Measurements from ENCODE around the gene POM121C. TPM values are rescaled to one million over a fixed set of nuclear protein-coding genes. Genes with fewer than 3 reads are reported as not detected.
"Not testable (repeated sequence)": the region's sequence is repeated elsewhere in the genome, so short reads cannot be mapped to it uniquely, and the experiment has no call there.

The POM121C gene
- total and polyA plus RNA-seq, 2 of the 13 experiments (the other 11 are each of a cell fraction or from before 2014, with no cell fraction given) = 7.3 to 20.2 TPM

DNA sequence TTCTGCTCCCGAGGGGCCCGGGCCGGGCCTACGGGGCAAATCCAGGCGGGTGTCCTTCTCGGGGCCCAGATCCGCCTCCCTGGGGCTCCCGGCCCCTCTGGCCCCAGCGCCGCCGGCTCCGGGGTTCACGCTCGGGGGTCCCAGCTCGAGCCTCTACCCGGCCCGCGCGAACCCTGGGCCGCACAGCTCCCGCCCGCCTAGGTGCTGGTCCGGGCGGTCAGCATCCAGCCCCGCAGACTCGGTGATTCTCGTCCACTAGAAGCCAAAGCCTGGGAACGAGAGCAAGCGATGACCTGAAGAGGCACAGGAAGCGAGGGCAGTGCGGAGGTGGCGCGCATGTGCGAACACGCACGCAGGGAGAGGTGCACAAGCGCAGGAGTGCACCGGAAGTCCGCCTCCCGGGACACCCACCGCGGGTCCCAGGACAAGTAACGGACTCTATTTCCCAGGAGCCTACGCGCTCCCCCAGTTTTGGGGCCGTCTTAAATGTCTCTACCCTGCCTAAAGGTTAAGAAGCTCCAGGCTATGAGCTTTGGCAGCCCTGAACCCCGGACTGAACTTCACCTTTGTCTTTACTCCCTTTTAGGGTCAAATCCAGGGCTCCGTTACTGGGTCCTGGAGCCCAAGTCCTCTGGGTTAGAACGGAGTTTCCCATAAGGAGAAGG is at the start of gene POM121C (continued):
- TF ChIP-seq, protein P1, sequence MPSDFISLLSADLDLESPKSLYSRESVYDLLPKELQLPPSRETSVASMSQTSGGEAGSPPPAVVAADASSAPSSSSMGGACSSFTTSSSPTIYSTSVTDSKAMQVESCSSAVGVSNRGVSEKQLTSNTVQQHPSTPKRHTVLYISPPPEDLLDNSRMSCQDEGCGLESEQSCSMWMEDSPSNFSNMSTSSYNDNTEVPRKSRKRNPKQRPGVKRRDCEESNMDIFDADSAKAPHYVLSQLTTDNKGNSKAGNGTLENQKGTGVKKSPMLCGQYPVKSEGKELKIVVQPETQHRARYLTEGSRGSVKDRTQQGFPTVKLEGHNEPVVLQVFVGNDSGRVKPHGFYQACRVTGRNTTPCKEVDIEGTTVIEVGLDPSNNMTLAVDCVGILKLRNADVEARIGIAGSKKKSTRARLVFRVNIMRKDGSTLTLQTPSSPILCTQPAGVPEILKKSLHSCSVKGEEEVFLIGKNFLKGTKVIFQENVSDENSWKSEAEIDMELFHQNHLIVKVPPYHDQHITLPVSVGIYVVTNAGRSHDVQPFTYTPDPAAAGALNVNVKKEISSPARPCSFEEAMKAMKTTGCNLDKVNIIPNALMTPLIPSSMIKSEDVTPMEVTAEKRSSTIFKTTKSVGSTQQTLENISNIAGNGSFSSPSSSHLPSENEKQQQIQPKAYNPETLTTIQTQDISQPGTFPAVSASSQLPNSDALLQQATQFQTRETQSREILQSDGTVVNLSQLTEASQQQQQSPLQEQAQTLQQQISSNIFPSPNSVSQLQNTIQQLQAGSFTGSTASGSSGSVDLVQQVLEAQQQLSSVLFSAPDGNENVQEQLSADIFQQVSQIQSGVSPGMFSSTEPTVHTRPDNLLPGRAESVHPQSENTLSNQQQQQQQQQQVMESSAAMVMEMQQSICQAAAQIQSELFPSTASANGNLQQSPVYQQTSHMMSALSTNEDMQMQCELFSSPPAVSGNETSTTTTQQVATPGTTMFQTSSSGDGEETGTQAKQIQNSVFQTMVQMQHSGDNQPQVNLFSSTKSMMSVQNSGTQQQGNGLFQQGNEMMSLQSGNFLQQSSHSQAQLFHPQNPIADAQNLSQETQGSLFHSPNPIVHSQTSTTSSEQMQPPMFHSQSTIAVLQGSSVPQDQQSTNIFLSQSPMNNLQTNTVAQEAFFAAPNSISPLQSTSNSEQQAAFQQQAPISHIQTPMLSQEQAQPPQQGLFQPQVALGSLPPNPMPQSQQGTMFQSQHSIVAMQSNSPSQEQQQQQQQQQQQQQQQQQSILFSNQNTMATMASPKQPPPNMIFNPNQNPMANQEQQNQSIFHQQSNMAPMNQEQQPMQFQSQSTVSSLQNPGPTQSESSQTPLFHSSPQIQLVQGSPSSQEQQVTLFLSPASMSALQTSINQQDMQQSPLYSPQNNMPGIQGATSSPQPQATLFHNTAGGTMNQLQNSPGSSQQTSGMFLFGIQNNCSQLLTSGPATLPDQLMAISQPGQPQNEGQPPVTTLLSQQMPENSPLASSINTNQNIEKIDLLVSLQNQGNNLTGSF (CRISPR knock-in tag; IDR thresholded peaks at IDR 0.05) = peak; percentile 40; the same call in 1 of the 2 replicates
- peak; percentile 91 for TF ChIP-seq ETV5 (CRISPR knock-in tag; IDR thresholded peaks at IDR 0.05; ENCODE audit: borderline replicate concordance)
- TF ChIP-seq, protein P2, sequence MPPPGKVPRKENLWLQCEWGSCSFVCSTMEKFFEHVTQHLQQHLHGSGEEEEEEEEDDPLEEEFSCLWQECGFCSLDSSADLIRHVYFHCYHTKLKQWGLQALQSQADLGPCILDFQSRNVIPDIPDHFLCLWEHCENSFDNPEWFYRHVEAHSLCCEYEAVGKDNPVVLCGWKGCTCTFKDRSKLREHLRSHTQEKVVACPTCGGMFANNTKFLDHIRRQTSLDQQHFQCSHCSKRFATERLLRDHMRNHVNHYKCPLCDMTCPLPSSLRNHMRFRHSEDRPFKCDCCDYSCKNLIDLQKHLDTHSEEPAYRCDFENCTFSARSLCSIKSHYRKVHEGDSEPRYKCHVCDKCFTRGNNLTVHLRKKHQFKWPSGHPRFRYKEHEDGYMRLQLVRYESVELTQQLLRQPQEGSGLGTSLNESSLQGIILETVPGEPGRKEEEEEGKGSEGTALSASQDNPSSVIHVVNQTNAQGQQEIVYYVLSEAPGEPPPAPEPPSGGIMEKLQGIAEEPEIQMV (CRISPR knock-in tag; IDR thresholded peaks at IDR 0.05; ENCODE audit: low read depth) = peak; percentile 84; the same call in 1 of the 2 replicates
- TF ChIP-seq HDAC1 (CRISPR knock-in tag; IDR thresholded peaks at IDR 0.05) = peak; percentile 45; the same call in 1 of the 2 replicates
- TF ChIP-seq PITX1 (CRISPR knock-in tag; IDR thresholded peaks at IDR 0.05) = peak; percentile 21; the same call in 1 of the 2 replicates
- 0 out of 2 replicates have a peak, but pooled peaks have one; percentile 57 for TF ChIP-seq FOXC1 (CRISPR knock-in tag; IDR thresholded peaks at IDR 0.05; ENCODE audit: borderline replicate concordance)
- TF ChIP-seq KMT2B (CRISPR knock-in tag; IDR thresholded peaks at IDR 0.05) = 0 out of 2 replicates have a peak, but pooled peaks have one; percentile 24
- TF ChIP-seq ARHGAP35 (CRISPR knock-in tag; IDR thresholded peaks at IDR 0.05; ENCODE audit: borderline replicate concordance) = peak; percentile 19; the same call in 1 of the 2 replicates
- not testable (repeated sequence) for TF ChIP-seq MAZ (IDR thresholded peaks at IDR 0.05; ENCODE audit: borderline replicate concordance, low read depth, low read length)
- TF ChIP-seq MAZ (CRISPR knock-in tag; IDR thresholded peaks at IDR 0.05; ENCODE audit: low read depth) = peak; percentile 83
- peak; percentile 71; the same call in 1 of the 2 replicates for TF ChIP-seq ZNF556 (CRISPR knock-in tag; IDR thresholded peaks at IDR 0.05; ENCODE audit: borderline replicate concordance)
- TF ChIP-seq ZNF710 (CRISPR knock-in tag; IDR thresholded peaks at IDR 0.05; ENCODE audit: borderline replicate concordance) = peak; percentile 62; the same call in 1 of the 2 replicates
- TF ChIP-seq ZNF770 (CRISPR knock-in tag; IDR thresholded peaks at IDR 0.05) = peak; percentile 37; the same call in 1 of the 2 replicates

All from HepG2 (cell line).